Adipocyte (in vitro differentiated cells): Measurements from ENCODE around the gene ZNF592.

Source experiments
- DNase-seq: peaks from one replicate; pipeline ENCODE4 v3.0.0-alpha.2; 2015; ENCODE audit warnings: low read depth
- H3K27me3 ChIP-seq: replicated peaks from 2 replicates; pipeline ENCODE4 v1.7.0; 2013; ENCODE audit warnings: mild to moderate bottlenecking, low read length, moderate library complexity; ENCODE audit not compliant: control insufficient read depth, insufficient read depth
- H3K36me3 ChIP-seq: 2 replicates; pipeline ENCODE4 v1.7.0; 2013; ENCODE audit warnings: low read length, mild to moderate bottlenecking, moderate library complexity; ENCODE audit not compliant: control insufficient read depth, insufficient read depth, severe bottlenecking
- H3K4me1 ChIP-seq: 2 replicates; pipeline ENCODE4 v1.7.0; 2013; ENCODE audit warnings: mild to moderate bottlenecking, low read length, moderate library complexity; ENCODE audit not compliant: control insufficient read depth, insufficient read depth
- H3K4me3 ChIP-seq: 2 replicates; pipeline ENCODE4 v1.7.0; 2013; ENCODE audit warnings: mild to moderate bottlenecking, low read length, moderate library complexity
- H3K9ac ChIP-seq: 2 replicates; pipeline ENCODE4 v1.7.0; 2013; ENCODE audit warnings: mild to moderate bottlenecking, low read length, moderate library complexity
- H3K9me3 ChIP-seq: 2 replicates; pipeline ENCODE4 v1.7.0; 2013; ENCODE audit warnings: mild to moderate bottlenecking, low read length, moderate library complexity; ENCODE audit not compliant: control insufficient read depth

Gene ZNF592

GRCh38 chr15:84832448-84833040, 84.2 kb downstream of the ZNF592 start:
- no peaks in the 10 kb centered on the region for H3K36me3 ChIP-seq

DNA sequence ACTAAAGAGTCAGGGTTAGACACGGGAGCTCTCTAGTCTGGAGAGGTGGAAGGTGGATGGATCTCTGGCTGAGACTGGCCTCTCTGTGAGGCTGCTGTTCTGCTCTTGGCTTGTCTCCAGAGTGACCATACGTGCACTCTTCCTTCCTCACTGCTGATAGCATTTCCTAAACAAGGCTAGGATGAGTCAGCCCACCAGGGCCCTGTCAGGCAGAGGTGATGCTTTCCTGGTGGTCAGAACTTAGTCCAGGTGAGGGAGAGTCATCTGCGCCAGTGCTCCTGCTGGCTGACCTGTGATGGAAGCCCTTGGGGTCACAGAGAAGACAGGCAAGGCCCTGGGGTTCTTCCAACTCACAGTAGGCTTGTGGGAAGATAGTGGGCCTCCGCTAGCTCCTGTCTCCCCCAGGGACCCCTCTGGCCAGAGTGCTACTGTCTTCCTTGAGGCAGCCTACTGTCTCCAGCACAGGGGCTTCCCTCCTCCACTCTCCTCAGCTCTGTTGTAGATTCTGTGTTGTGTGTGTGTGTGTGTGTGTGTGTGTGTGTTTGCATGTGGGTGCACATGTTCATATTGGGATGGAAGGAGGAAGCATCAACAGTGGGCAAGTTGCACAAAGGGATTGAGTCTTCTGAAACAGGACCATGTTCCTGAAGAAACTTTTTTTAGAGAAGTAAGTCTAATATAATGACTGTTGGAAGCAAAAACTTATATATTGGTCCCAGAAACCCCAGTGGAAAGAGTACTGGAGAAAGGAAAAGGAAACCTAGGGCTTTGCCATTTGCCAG, 85.2 kb downstream of the ZNF592 start:
- Histone ChIP-seq H3K36me3 (no peaks in the 10 kb centered on the region), H3K9ac (no peak overlapping the region), H3K4me3 (no peak overlapping the region), H3K4me1 (peaks cover 41% of the 10 kb centered on the region), H3K9me3 (no peaks in the 10 kb centered on the region), H3K27me3 (no peaks in the 10 kb centered on the region)
- no peak for DNase-seq

More at GRCh38 chr15:84832448-84833040, 84.2 kb downstream of the ZNF592 start:
- peaks cover 50% of the 10 kb centered on the region for H3K4me1 ChIP-seq
- DNase-seq = no peak
- no peak overlapping the region for H3K9ac ChIP-seq
- no peaks in the 10 kb centered on the region for H3K27me3 ChIP-seq
- no peak overlapping the region for H3K4me3 ChIP-seq
- no peaks in the 10 kb centered on the region for H3K9me3 ChIP-seq

- Histone ChIP-seq H3K9ac (no peak overlapping the region), H3K9me3 (no peaks in the 10 kb centered on the region), H3K36me3 (no peaks in the 10 kb centered on the region), H3K27me3 (no peaks in the 10 kb centered on the region), H3K4me1 (peaks cover 36% of the 10 kb centered on the region), H3K4me3 (no peak overlapping the region)
- DNase-seq = no peak
These were observed 86.0 kb downstream of the ZNF592 start for GRCh38 chr15:84834229-84834955.

DNA sequence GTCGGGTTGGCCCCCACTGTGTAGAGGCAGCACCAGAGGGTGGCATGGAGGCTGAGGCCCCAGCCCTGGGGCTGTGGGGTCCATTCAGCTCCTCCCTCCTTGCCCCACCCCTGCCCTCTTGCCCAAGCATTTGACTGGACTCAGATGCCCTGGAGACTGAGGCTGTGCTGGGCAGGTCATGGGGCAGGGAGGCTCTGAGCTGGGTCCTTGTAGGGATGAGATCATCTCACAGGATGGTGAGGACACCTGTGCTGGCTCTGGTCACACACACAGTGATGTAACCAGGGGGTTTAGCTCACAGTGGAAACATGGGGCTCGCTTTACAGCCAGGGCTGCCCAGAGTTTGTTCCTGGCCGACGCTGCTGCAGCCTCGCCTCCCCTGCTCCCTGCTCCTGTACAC, 86.6 kb downstream of the ZNF592 start:
- DNase-seq = no peak
- H3K36me3 ChIP-seq = no peaks in the 10 kb centered on the region
- H3K9me3 ChIP-seq = no peaks in the 10 kb centered on the region
- no peak overlapping the region for H3K9ac ChIP-seq
- H3K27me3 ChIP-seq = no peaks in the 10 kb centered on the region
- H3K4me3 ChIP-seq = no peak overlapping the region
- peaks cover 37% of the 10 kb centered on the region for H3K4me1 ChIP-seq

- Histone ChIP-seq H3K9ac (no peak overlapping the region), H3K27me3 (no peaks in the 10 kb centered on the region), H3K9me3 (no peaks in the 10 kb centered on the region), H3K4me3 (no peak overlapping the region), H3K4me1 (peaks cover 38% of the 10 kb centered on the region), H3K36me3 (no peaks in the 10 kb centered on the region)
- no peak for DNase-seq
These were observed 87.4 kb downstream of the ZNF592 start for GRCh38 chr15:84835661-84836337.

GRCh38 chr15:84836844-84837243, 88.5 kb downstream of the ZNF592 start:
- Histone ChIP-seq H3K36me3 (no peaks in the 10 kb centered on the region), H3K27me3 (no peaks in the 10 kb centered on the region)
- DNase-seq = no peak

DNA sequence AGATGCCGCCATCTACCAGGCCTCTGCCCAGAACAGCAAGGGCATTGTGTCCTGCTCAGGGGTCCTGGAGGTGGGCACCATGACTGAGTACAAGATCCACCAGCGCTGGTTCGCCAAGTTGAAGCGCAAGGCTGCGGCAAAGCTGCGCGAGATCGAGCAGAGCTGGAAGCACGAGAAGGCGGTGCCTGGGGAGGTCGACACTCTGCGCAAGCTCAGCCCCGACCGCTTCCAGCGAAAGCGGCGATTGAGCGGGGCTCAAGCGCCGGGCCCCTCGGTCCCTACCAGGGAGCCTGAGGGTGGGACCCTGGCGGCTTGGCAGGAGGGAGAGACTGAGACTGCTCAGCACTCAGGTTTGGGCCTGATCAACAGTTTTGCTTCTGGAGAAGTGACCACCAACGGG, 91.3 kb downstream of the ZNF592 start:
- no peaks in the 10 kb centered on the region for H3K9me3 ChIP-seq
- no peaks in the 10 kb centered on the region for H3K36me3 ChIP-seq
- H3K4me1 ChIP-seq = peaks cover 18% of the 10 kb centered on the region
- H3K27me3 ChIP-seq = no peaks in the 10 kb centered on the region
- no peak for DNase-seq
- no peak overlapping the region for H3K4me3 ChIP-seq
- H3K9ac ChIP-seq = peak overlapping the region; percentile 56

More at GRCh38 chr15:84836844-84837243, 88.5 kb downstream of the ZNF592 start:
- peaks cover 37% of the 10 kb centered on the region for H3K4me1 ChIP-seq
- H3K9me3 ChIP-seq = no peaks in the 10 kb centered on the region
- H3K9ac ChIP-seq = no peak overlapping the region
- no peak overlapping the region for H3K4me3 ChIP-seq

GRCh38 chr15:84840255-84840654, 91.9 kb downstream of the ZNF592 start:
- Histone ChIP-seq H3K9me3 (no peaks in the 10 kb centered on the region), H3K9ac (peak overlapping the region; percentile 56), H3K4me1 (peaks cover 18% of the 10 kb centered on the region), H3K27me3 (no peaks in the 10 kb centered on the region), H3K36me3 (no peaks in the 10 kb centered on the region), H3K4me3 (no peak overlapping the region)
- no peak for DNase-seq

DNA sequence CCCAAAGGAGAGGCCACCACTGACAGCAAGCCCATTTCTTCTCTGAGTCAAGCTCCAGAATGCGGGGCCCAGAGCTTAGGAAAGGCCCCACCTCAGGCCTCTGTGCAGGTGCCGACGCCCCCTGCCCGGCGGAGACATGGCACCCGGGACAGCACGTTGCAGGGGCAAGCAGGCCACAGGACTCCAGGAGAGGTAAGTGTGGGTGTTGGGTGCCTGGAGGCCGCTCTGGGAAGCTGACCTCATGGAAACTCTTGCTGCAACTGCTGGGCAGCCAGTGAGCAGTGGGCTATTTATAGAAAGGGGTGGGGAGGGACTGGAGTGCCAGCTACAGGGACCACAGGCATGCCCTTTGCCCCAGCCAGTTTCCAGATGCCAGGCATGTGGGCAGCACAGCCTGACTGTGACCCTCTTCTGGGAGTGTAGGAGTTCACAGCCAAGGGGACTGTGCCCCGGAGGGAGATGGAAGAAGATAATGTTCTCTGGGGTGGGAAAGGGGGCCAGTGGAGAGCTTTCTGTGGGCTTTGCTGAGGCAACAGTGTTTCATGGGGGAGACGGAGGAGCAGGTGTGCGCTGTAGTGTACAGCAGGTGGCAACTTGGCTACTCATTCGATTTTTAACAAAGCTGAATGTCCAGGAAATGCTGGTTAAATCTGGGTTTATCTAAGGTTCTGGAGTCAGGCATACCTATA, 92.5 kb downstream of the ZNF592 start:
- H3K4me1 ChIP-seq = peaks cover 18% of the 10 kb centered on the region
- peak; percentile 87 for DNase-seq
- H3K27me3 ChIP-seq = no peaks in the 10 kb centered on the region
- H3K36me3 ChIP-seq = no peaks in the 10 kb centered on the region
- no peak overlapping the region for H3K4me3 ChIP-seq
- H3K9me3 ChIP-seq = no peaks in the 10 kb centered on the region
- peak overlapping the region; percentile 56 for H3K9ac ChIP-seq

GRCh38 chr15:84842781-84843180, 94.4 kb downstream of the ZNF592 start:
- Histone ChIP-seq H3K4me1 (peaks cover 18% of the 10 kb centered on the region), H3K36me3 (no peaks in the 10 kb centered on the region), H3K27me3 (no peaks in the 10 kb centered on the region)

More at GRCh38 chr15:84842781-84843180, 94.4 kb downstream of the ZNF592 start:
- Histone ChIP-seq H3K9me3 (peaks cover 16% of the 10 kb centered on the region), H3K9ac (no peak overlapping the region), H3K4me3 (no peak overlapping the region)
- no peak for DNase-seq
